ENCODE results near the gene TUBA1A. TPM values are rescaled to one million over a fixed set of nuclear protein-coding genes. Genes with fewer than 3 reads are reported as not detected.

TUBA1A gene
- polyA plus RNA-seq, 1 experiment = 1,918 TPM

GRCh38 chr12:49160399-49160798, 28.5 kb downstream of the TUBA1A start:
- Histone ChIP-seq H3K27me3 (ENCODE audit: control insufficient read depth, insufficient read depth, low read length) (no peaks in the 10 kb centered on the region), H3K27ac (ENCODE audit: low read depth, low read length) (no peak overlapping the region), H3K4me3 (ENCODE audit: low read depth, low read length) (no peak overlapping the region), H3K9me3 (ENCODE audit: control insufficient read depth, insufficient read depth, low read length) (no peaks in the 10 kb centered on the region)
- ChIA-PET POLR2A (no interaction called here), CTCF (no interaction called here)
- no peak for DNase-seq (ENCODE audit: low read depth, low spot score)
- TF ChIP-seq CTCF (IDR thresholded peaks at IDR 0.05; ENCODE audit: low read depth, low read length) = no peak

GRCh38 chr12:49154221-49154620, 34.7 kb downstream of the TUBA1A start:
- CTCF ChIA-PET = no interaction called here
- H3K4me3 ChIP-seq (ENCODE audit: low read depth, low read length) = no peak overlapping the region
- DNase-seq (ENCODE audit: low read depth, low spot score) = no peak
- no peak overlapping the region for H3K27ac ChIP-seq (ENCODE audit: low read depth, low read length)
- H3K27me3 ChIP-seq (ENCODE audit: control insufficient read depth, insufficient read depth, low read length) = no peaks in the 10 kb centered on the region
- POLR2A ChIA-PET = no interaction called here
- no peaks in the 10 kb centered on the region for H3K9me3 ChIP-seq (ENCODE audit: control insufficient read depth, insufficient read depth, low read length)
- no peak for TF ChIP-seq CTCF (IDR thresholded peaks at IDR 0.05; ENCODE audit: low read depth, low read length)

- TF ChIP-seq CTCF (IDR thresholded peaks at IDR 0.05; ENCODE audit: low read depth, low read length) = no peak
- H3K4me3 ChIP-seq (ENCODE audit: low read depth, low read length) = no peak overlapping the region
- DNase-seq (ENCODE audit: low read depth, low spot score) = no peak
- ChIA-PET POLR2A (interaction anchor here (2.0 kb wide), 1 partner anchor 16 kb away, joined by 12 read pairs; the partner anchor contains the start of gene TUBA1B), CTCF (interaction anchor here (0.6 to 1.1 kb wide), 4 partner anchors 10 to 334 kb away, joined by 3 to 8 read pairs (median 4); no protein-coding TSS in a partner anchor)
- H3K27ac ChIP-seq (ENCODE audit: low read depth, low read length) = no peak overlapping the region
- no peaks in the 10 kb centered on the region for H3K27me3 ChIP-seq (ENCODE audit: control insufficient read depth, insufficient read depth, low read length)
- no peaks in the 10 kb centered on the region for H3K9me3 ChIP-seq (ENCODE audit: control insufficient read depth, insufficient read depth, low read length)
Observed at GRCh38 chr12:49147384-49147783, 41.5 kb downstream of the TUBA1A start.

GRCh38 chr12:49146406-49146805, 42.5 kb downstream of the TUBA1A start:
- DNase-seq (ENCODE audit: low read depth, low spot score) = no peak
- Histone ChIP-seq H3K27me3 (ENCODE audit: control insufficient read depth, insufficient read depth, low read length) (no peaks in the 10 kb centered on the region), H3K27ac (ENCODE audit: low read depth, low read length) (no peak overlapping the region), H3K4me3 (ENCODE audit: low read depth, low read length) (no peak overlapping the region), H3K9me3 (ENCODE audit: control insufficient read depth, insufficient read depth, low read length) (no peaks in the 10 kb centered on the region)
- POLR2A ChIA-PET = no interaction called here
- CTCF ChIA-PET = no interaction called here
- no peak for TF ChIP-seq CTCF (IDR thresholded peaks at IDR 0.05; ENCODE audit: low read depth, low read length)

- DNase-seq (ENCODE audit: low read depth, low spot score) = no peak
- Histone ChIP-seq H3K9me3 (ENCODE audit: control insufficient read depth, insufficient read depth, low read length) (no peaks in the 10 kb centered on the region), H3K27me3 (ENCODE audit: control insufficient read depth, insufficient read depth, low read length) (no peaks in the 10 kb centered on the region), H3K4me3 (ENCODE audit: low read depth, low read length) (no peak overlapping the region), H3K27ac (ENCODE audit: low read depth, low read length) (no peak overlapping the region)
- ChIA-PET POLR2A (interaction anchor here (0.6 to 0.7 kb wide), 2 partner anchors 53 to 156 kb away, joined by 3 to 5 read pairs; no protein-coding TSS in a partner anchor), CTCF (interaction anchor here (1.1 kb wide), 1 partner anchor 56 kb away, joined by 3 read pairs; no protein-coding TSS in a partner anchor)
- TF ChIP-seq CTCF (IDR thresholded peaks at IDR 0.05; ENCODE audit: low read depth, low read length) = no peak
Observed at GRCh38 chr12:49144384-49144783, 44.5 kb downstream of the TUBA1A start.

All from AG04450 (cell line).